A549 (cell line): ENCODE measurements around the gene FUBP1. TPM values are rescaled to one million over a fixed set of nuclear protein-coding genes. Genes with fewer than 3 reads are reported as not detected.

ENCODE experiments used
- ATAC-seq, 2 experiments: fragments of 200-7000 bp in 1 of 2; fragments of >200 bp in 1 of 2; cut with Nextera tagmentation in 1 of 2; cut with Tn5 transposase in 1 of 2; 3 replicates each; pipeline versions ENCODE4 v1.8.0 to v1.9.1; 2018 to 2020; ENCODE audit warnings: mild to moderate bottlenecking in 1 of 2, moderate library complexity in 1 of 2
- CTCF ChIA-PET: fragments of 300-600 bp; sonication (Branson Sonifier 250); formaldehyde crosslinking; extraction: SDS; loops from one replicate; lab custom pipeline; 2021; ENCODE audit warnings: antibody characterized with exemption, inconsistent platforms; lab: Yijun Ruan, JAX
- POLR2A ChIA-PET: fragments of 350-600 bp; formaldehyde crosslinking; extraction: SDS; loops from one replicate; lab custom pipeline; 2021; ENCODE audit warnings: antibody characterized with exemption, inconsistent platforms; lab: Yijun Ruan, JAX
- DNase-seq, 2 experiments: peaks; one replicate each; pipeline versions ENCODE4 v3.0.0 to v3.0.0-alpha.2; 2011 to 2016; ENCODE audit warnings: low read depth in 1 of 2, low spot score in 1 of 2
- FAIRE-seq: peaks from 2 replicates; lab custom pipeline; 2011; peaks lifted over from hg19 to GRCh38; lab: Jason Lieb, UNC
- H3K27ac ChIP-seq, 2 experiments: fragments of >200 bp; sonication (Bioruptor Twin); formaldehyde crosslinking; 3 replicates each; pipeline ENCODE4 v1.5.1; 2016 to 2017
- H3K4me1 ChIP-seq: fragments of >200 bp; sonication (Bioruptor Twin); formaldehyde crosslinking; 3 replicates; pipeline ENCODE4 v1.6.1; 2016
- H3K4me2 ChIP-seq: fragments of >200 bp; sonication (Bioruptor Twin); formaldehyde crosslinking; 3 replicates; pipeline ENCODE4 v1.6.1; 2016
- H3K4me3 ChIP-seq: fragments of >200 bp; sonication (Bioruptor Twin); formaldehyde crosslinking; 3 replicates; pipeline ENCODE4 v1.5.1; 2016
- H3K9me3 ChIP-seq: fragments of >200 bp; sonication (Bioruptor Twin); formaldehyde crosslinking; 3 replicates; pipeline ENCODE4 v1.6.1; 2016
- CBX2 ChIP-seq: fragments of 200-600 bp; sonication (generic); IDR thresholded peaks from 2 replicates; pipeline ENCODE4 v1.6.1; 2016; ENCODE audit warnings: low read depth, mild to moderate bottlenecking, borderline replicate concordance
- CBX8 ChIP-seq: fragments of 200-600 bp; sonication (generic); IDR thresholded peaks from 2 replicates; pipeline ENCODE4 v1.6.1; 2016
- CEBPB ChIP-seq, 2 experiments: fragments of >200 bp in 1 of 2; sonication (Bioruptor Twin) in 1 of 2; formaldehyde crosslinking in 1 of 2; IDR thresholded peaks; 2 replicates each; pipeline ENCODE4 v1.6.1; 2012 to 2016
- CHD4 ChIP-seq: fragments of 200-600 bp; sonication (generic); IDR thresholded peaks from 2 replicates; pipeline ENCODE4 v1.6.1; 2016; ENCODE audit warnings: antibody characterized with exemption, mild to moderate bottlenecking, borderline replicate concordance
- EP300 ChIP-seq, 2 experiments: fragments of >200 bp; sonication (Bioruptor Twin); formaldehyde crosslinking; IDR thresholded peaks; 2 replicates in 1 of 2; 3 replicates in 1 of 2; pipeline ENCODE4 v1.6.1; 2016 to 2017
- FOXS1 ChIP-seq: fragments of 250-450 bp; sonication (Bioruptor Pico); IDR thresholded peaks from 2 replicates; pipeline ENCODE4 v1.5.0; 2020; ENCODE audit warnings: mild to moderate bottlenecking, moderate library complexity
- HEYL ChIP-seq: fragments of 250-450 bp; sonication (Bioruptor Pico); IDR thresholded peaks from 2 replicates; pipeline ENCODE4 v1.8.0; 2021; ENCODE audit warnings: mild to moderate bottlenecking, moderate library complexity
- HOXB13 ChIP-seq: fragments of 250-450 bp; sonication (Bioruptor Pico); IDR thresholded peaks from 2 replicates; pipeline ENCODE4 v1.5.0; 2020; ENCODE audit warnings: low read depth, mild to moderate bottlenecking, moderate library complexity
- HOXB5 ChIP-seq: fragments of 250-450 bp; sonication (Bioruptor Pico); IDR thresholded peaks from 2 replicates; pipeline ENCODE4 v1.5.0; 2020; ENCODE audit warnings: mild to moderate bottlenecking, moderate library complexity
- JUN ChIP-seq, 2 experiments: fragments of >200 bp; sonication (Bioruptor Twin); formaldehyde crosslinking; IDR thresholded peaks; 2 replicates in 1 of 2; 3 replicates in 1 of 2; pipeline ENCODE4 v1.6.1; 2016 to 2017
- KDM1A ChIP-seq: fragments of 200-600 bp; sonication (generic); IDR thresholded peaks from 2 replicates; pipeline ENCODE4 v1.6.1; 2016; ENCODE audit warnings: low read depth, mild to moderate bottlenecking
- KDM5A ChIP-seq: fragments of 200-600 bp; sonication (generic); IDR thresholded peaks from 2 replicates; pipeline ENCODE4 v1.6.1; 2016; ENCODE audit warnings: antibody characterized with exemption, mild to moderate bottlenecking
- POLR2A ChIP-seq: IDR thresholded peaks from 2 replicates; pipeline ENCODE4 v1.6.1; 2012; ENCODE audit warnings: mild to moderate bottlenecking, low read length
- POLR2AphosphoS2 ChIP-seq: conservative IDR thresholded peaks from 2 replicates; pipeline ENCODE4 v1.6.1; 2012; ENCODE audit warnings: low read length, improper control_type of control experiment, inconsistent platforms
- RARB ChIP-seq: fragments of 250-450 bp; sonication (Bioruptor Pico); IDR thresholded peaks from 2 replicates; pipeline ENCODE4 v1.8.0; 2021; ENCODE audit warnings: mild to moderate bottlenecking, moderate library complexity
- RCOR1 ChIP-seq: fragments of 150-350 bp; IDR thresholded peaks from 2 replicates; pipeline ENCODE4 v1.6.1; 2014; ENCODE audit warnings: antibody characterized with exemption, low read length, low read depth
- RFX5 ChIP-seq: fragments of 450-650 bp; IDR thresholded peaks from 2 replicates; pipeline ENCODE4 v1.7.1; 2014; ENCODE audit warnings: antibody characterized with exemption, mild to moderate bottlenecking, moderate library complexity
- RNF2 ChIP-seq: fragments of 200-600 bp; sonication (generic); IDR thresholded peaks from 2 replicates; pipeline ENCODE4 v1.6.1; 2016; ENCODE audit warnings: low read depth, mild to moderate bottlenecking, antibody characterized with exemption, moderate library complexity, borderline replicate concordance
- TFCP2L1 ChIP-seq: fragments of 250-450 bp; sonication (Bioruptor Pico); IDR thresholded peaks from 2 replicates; pipeline ENCODE4 v1.5.0; 2021; ENCODE audit warnings: mild to moderate bottlenecking
- WGBS: methylation state at CpG from one replicate; pipeline ENCODE4 v1.1.6; 2017; ENCODE audit errors: missing lambda C conversion rate; 5-methylcytosine and 5-hydroxymethylcytosine counted together
- polyA plus RNA-seq, 4 experiments: library from polyadenylated mRNA; depleted of rRNA in 3 of 4; stranded (reverse); fragments of >200 nt; fragmentation: RNase III in 1 of 4; extraction: RNeasy Plus Mini Kit Qiagen cat#74134 plus additional on column Dnase treatment in 1 of 4; gene quantifications; 2 replicates in 3 of 4; 3 replicates in 1 of 4; pipeline ENCODE4 v1.2.3, GENCODE V29; 2011 to 2017
- TF ChIP-seq, protein P1 (sequence below): fragments of >200 bp; sonication (Bioruptor Twin); formaldehyde crosslinking; IDR thresholded peaks from 2 replicates; pipeline ENCODE4 v1.6.1; 2016
- TF ChIP-seq, protein P2 (sequence below): fragments of >200 bp; sonication (Bioruptor Twin); formaldehyde crosslinking; IDR thresholded peaks from 3 replicates; pipeline ENCODE4 v1.6.1; 2016
- TF ChIP-seq, protein P3 (sequence below): fragments of 250-450 bp; sonication (Bioruptor Pico); IDR thresholded peaks from 2 replicates; pipeline ENCODE4 v1.5.0; 2021; ENCODE audit warnings: mild to moderate bottlenecking, moderate library complexity, borderline replicate concordance
- TF ChIP-seq, protein P4 (sequence below): fragments of 250-450 bp; sonication (Bioruptor Pico); IDR thresholded peaks from 2 replicates; pipeline ENCODE4 v1.5.0; 2020; ENCODE audit warnings: low read depth, mild to moderate bottlenecking, moderate library complexity
- TF ChIP-seq, protein P5 (sequence below): IDR thresholded peaks from 2 replicates; pipeline ENCODE4 v1.6.1; 2012
- TF ChIP-seq, protein P6 (sequence below): fragments of 450-650 bp; IDR thresholded peaks from 2 replicates; pipeline ENCODE4 v1.6.1; 2014; ENCODE audit warnings: antibody characterized with exemption

FUBP1 gene
- polyA plus RNA-seq, 2 of the 4 experiments (the other 2 are of a cell fraction) = 128 to 183 TPM

DNA sequence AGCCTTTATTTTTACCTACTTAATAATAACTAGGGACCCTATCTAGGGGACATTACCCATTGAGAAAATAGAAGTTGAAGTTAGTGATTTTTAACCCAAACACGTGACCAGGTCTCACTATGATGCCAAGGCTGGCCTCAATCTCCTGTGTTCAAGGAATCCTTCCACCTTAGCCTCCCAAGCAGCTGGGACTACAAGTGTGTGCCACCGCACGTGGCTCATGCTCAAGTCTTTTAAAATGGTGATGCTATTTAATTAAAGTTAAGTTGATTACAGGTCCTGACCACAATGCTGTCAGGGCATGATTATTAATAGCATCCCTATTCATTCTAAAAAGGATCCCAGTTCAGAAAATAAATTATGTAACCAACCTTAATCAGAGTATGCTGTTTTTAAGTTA lies 25.0 kb downstream of the FUBP1 start:
- no peak overlapping the region for H3K27ac ChIP-seq
- no peak overlapping the region for H3K4me3 ChIP-seq
- TF ChIP-seq, protein P1, sequence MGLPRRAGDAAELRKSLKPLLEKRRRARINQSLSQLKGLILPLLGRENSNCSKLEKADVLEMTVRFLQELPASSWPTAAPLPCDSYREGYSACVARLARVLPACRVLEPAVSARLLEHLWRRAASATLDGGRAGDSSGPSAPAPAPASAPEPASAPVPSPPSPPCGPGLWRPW = no peak
- TF ChIP-seq KDM5A (no peak), POLR2A (no peak), KDM1A (no peak), CBX8 (no peak), RARB (CRISPR knock-in tag) (no peak), HOXB5 (no peak), FOXS1 (no peak), RFX5 (no peak), JUN (IDR thresholded peaks at IDR 0.05) (no peak)
- TF ChIP-seq, protein P2, sequence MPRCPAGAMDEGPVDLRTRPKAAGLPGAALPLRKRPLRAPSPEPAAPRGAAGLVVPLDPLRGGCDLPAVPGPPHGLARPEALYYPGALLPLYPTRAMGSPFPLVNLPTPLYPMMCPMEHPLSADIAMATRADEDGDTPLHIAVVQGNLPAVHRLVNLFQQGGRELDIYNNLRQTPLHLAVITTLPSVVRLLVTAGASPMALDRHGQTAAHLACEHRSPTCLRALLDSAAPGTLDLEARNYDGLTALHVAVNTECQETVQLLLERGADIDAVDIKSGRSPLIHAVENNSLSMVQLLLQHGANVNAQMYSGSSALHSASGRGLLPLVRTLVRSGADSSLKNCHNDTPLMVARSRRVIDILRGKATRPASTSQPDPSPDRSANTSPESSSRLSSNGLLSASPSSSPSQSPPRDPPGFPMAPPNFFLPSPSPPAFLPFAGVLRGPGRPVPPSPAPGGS = no peak
- 100% methylated on average over 3 of the region's 3 CpGs for WGBS
- CTCF ChIA-PET = interaction anchor here (1.0 kb wide), 1 partner anchor 14 kb away, joined by 3 read pairs; no protein-coding TSS in a partner anchor
- DNase-seq (no peak), FAIRE-seq (no peak), ATAC-seq (no peak)
- no peaks in the 10 kb centered on the region for H3K9me3 ChIP-seq
- peaks cover 10% of the 10 kb centered on the region; the same call in 2 of the 3 replicates for H3K4me1 ChIP-seq
- H3K4me2 ChIP-seq = no peak overlapping the region
- POLR2A ChIA-PET = no interaction called here

DNA sequence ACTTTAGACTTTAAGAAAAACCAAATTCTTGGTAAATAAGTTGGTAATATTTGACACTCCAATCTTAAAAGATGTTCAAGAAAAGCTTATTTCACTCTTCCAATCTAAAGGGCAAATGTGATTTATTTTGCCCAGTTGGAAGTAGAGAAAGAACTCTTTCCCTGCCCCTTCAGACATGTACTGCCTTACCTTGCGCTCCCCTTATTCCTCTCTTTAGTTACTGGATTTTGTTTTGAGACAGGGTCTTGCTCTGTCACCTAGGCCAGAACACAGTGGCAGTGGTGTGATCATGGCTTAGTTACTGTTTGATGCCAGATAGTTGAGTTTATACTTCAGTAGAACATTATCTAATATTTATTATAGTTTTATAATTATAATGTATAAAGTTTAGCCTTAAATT lies 27.5 kb downstream of the FUBP1 start:
- H3K27ac ChIP-seq = no peak overlapping the region
- no peak for FAIRE-seq
- TF ChIP-seq HEYL (CRISPR knock-in tag) (no peak), CEBPB (IDR thresholded peaks at IDR 0.05) (no peak), TFCP2L1 (CRISPR knock-in tag) (no peak), HOXB13 (CRISPR knock-in tag) (no peak), HOXB5 (no peak), POLR2AphosphoS2 (no peak), EP300 (IDR thresholded peaks at IDR 0.05) (no peak), JUN (IDR thresholded peaks at IDR 0.05) (no peak), CBX2 (no peak), RCOR1 (no peak), RFX5 (no peak), CHD4 (no peak), RNF2 (no peak)
- TF ChIP-seq, protein P3, sequence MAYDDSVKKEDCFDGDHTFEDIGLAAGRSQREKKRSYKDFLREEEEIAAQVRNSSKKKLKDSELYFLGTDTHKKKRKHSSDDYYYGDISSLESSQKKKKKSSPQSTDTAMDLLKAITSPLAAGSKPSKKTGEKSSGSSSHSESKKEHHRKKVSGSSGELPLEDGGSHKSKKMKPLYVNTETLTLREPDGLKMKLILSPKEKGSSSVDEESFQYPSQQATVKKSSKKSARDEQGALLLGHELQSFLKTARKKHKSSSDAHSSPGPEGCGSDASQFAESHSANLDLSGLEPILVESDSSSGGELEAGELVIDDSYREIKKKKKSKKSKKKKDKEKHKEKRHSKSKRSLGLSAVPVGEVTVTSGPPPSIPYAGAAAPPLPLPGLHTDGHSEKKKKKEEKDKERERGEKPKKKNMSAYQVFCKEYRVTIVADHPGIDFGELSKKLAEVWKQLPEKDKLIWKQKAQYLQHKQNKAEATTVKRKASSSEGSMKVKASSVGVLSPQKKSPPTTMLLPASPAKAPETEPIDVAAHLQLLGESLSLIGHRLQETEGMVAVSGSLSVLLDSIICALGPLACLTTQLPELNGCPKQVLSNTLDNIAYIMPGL (CRISPR knock-in tag) = no peak
- TF ChIP-seq, protein P4, sequence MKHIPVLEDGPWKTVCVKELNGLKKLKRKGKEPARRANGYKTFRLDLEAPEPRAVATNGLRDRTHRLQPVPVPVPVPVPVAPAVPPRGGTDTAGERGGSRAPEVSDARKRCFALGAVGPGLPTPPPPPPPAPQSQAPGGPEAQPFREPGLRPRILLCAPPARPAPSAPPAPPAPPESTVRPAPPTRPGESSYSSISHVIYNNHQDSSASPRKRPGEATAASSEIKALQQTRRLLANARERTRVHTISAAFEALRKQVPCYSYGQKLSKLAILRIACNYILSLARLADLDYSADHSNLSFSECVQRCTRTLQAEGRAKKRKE (CRISPR knock-in tag) = no peak
- TF ChIP-seq, protein P5, sequence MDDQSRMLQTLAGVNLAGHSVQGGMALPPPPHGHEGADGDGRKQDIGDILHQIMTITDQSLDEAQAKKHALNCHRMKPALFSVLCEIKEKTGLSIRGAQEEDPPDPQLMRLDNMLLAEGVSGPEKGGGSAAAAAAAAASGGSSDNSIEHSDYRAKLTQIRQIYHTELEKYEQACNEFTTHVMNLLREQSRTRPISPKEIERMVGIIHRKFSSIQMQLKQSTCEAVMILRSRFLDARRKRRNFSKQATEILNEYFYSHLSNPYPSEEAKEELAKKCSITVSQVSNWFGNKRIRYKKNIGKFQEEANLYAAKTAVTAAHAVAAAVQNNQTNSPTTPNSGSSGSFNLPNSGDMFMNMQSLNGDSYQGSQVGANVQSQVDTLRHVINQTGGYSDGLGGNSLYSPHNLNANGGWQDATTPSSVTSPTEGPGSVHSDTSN = no peak
- TF ChIP-seq, protein P6, sequence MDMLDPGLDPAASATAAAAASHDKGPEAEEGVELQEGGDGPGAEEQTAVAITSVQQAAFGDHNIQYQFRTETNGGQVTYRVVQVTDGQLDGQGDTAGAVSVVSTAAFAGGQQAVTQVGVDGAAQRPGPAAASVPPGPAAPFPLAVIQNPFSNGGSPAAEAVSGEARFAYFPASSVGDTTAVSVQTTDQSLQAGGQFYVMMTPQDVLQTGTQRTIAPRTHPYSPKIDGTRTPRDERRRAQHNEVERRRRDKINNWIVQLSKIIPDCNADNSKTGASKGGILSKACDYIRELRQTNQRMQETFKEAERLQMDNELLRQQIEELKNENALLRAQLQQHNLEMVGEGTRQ = no peak
- no peak for ATAC-seq
- POLR2A ChIA-PET = no interaction called here
- CTCF ChIA-PET = interaction anchor here (1.2 to 1.3 kb wide), 2 partner anchors 81 to 163 kb away, joined by 3 to 5 read pairs; no protein-coding TSS in a partner anchor
- H3K4me2 ChIP-seq = no peak overlapping the region
- no peaks in the 10 kb centered on the region for H3K9me3 ChIP-seq
- H3K4me3 ChIP-seq = no peak overlapping the region
- WGBS = 100% methylated on average over 1 of the region's 1 CpG
- H3K4me1 ChIP-seq = peaks cover 13% of the 10 kb centered on the region; the same call in 2 of the 3 replicates
- no peak for DNase-seq
